HEK293 (cell line): ENCODE data around the gene MLLT6.
A peak's percentile ranks its signal among the peaks of the same experiment; 100 is the strongest.

Experiments used
- BCL11A ChIP-seq: fragments of 450-650 bp; formaldehyde crosslinking; IDR thresholded peaks from 2 replicates; pipeline ENCODE4 v1.5.1; 2016; ENCODE audit warnings: low read depth, missing biosample characterization, missing genetic modification characterization
- HOXC10 ChIP-seq: sonication (generic); formaldehyde crosslinking; IDR thresholded peaks from 2 replicates; pipeline ENCODE4 v1.8.1; 2023; ENCODE audit warnings: mild to moderate bottlenecking, missing genetic modification reagents
- KLF17 ChIP-seq: fragments of 450-650 bp; formaldehyde crosslinking; IDR thresholded peaks from 2 replicates; pipeline ENCODE4 v1.5.1; 2016; ENCODE audit warnings: missing biosample characterization, missing genetic modification characterization
- KLF7 ChIP-seq: fragments of 450-650 bp; formaldehyde crosslinking; IDR thresholded peaks from 2 replicates; pipeline ENCODE4 v1.5.1; 2016; ENCODE audit warnings: missing biosample characterization, missing genetic modification characterization, borderline replicate concordance
- MYNN ChIP-seq: fragments of 450-650 bp; formaldehyde crosslinking; IDR thresholded peaks from 2 replicates; pipeline ENCODE4 v1.5.1; 2016; ENCODE audit warnings: missing biosample characterization, missing genetic modification characterization, borderline replicate concordance
- MZF1 ChIP-seq: fragments of 450-650 bp; formaldehyde crosslinking; IDR thresholded peaks from 2 replicates; pipeline ENCODE4 v1.5.1; 2017; ENCODE audit warnings: missing biosample characterization, missing genetic modification characterization, borderline replicate concordance
- OVOL3 ChIP-seq: fragments of 450-650 bp; formaldehyde crosslinking; IDR thresholded peaks from 2 replicates; pipeline ENCODE4 v1.5.1; 2016; ENCODE audit warnings: missing biosample characterization, missing genetic modification characterization
- REPIN1 ChIP-seq: fragments of 450-650 bp; formaldehyde crosslinking; IDR thresholded peaks from 2 replicates; pipeline ENCODE4 v1.5.1; 2017; ENCODE audit warnings: missing biosample characterization, missing genetic modification characterization, low read depth
- SALL2 ChIP-seq: fragments of 450-650 bp; formaldehyde crosslinking; IDR thresholded peaks from 2 replicates; pipeline ENCODE4 v1.5.0; 2017; ENCODE audit warnings: missing biosample characterization, mild to moderate bottlenecking, missing genetic modification characterization, borderline replicate concordance
- ZBTB48 ChIP-seq: fragments of 450-650 bp; formaldehyde crosslinking; IDR thresholded peaks from 2 replicates; pipeline ENCODE4 v1.5.1; 2016; ENCODE audit warnings: missing biosample characterization, missing genetic modification characterization
- ZEB2 ChIP-seq: fragments of 450-650 bp; formaldehyde crosslinking; IDR thresholded peaks from 2 replicates; pipeline ENCODE4 v1.5.1; 2016; ENCODE audit warnings: missing biosample characterization, missing genetic modification characterization
- ZFHX2 ChIP-seq: fragments of 450-650 bp; formaldehyde crosslinking; conservative IDR thresholded peaks from 2 replicates; pipeline ENCODE4 v1.5.1; 2016; ENCODE audit warnings: missing biosample characterization, missing genetic modification characterization
- ZFP69B ChIP-seq: fragments of 450-650 bp; formaldehyde crosslinking; IDR thresholded peaks from 2 replicates; pipeline ENCODE4 v1.5.1; 2016; ENCODE audit warnings: missing biosample characterization, missing genetic modification characterization
- ZNF202 ChIP-seq: fragments of 450-650 bp; formaldehyde crosslinking; IDR thresholded peaks from 2 replicates; pipeline ENCODE4 v1.5.1; 2016; ENCODE audit warnings: missing biosample characterization, missing genetic modification characterization, borderline replicate concordance
- ZNF239 ChIP-seq: fragments of 450-650 bp; formaldehyde crosslinking; IDR thresholded peaks from 2 replicates; pipeline ENCODE4 v1.5.1; 2016; ENCODE audit warnings: missing biosample characterization, missing genetic modification characterization
- ZNF274 ChIP-seq, 2 experiments: fragments of 200-500 bp in 1 of 2; fragments of 450-650 bp in 1 of 2; sonication (Bioruptor generic) in 1 of 2; formaldehyde crosslinking in 1 of 2; IDR thresholded peaks; 2 replicates each; pipeline versions ENCODE4 v1.5.1 to v1.6.1; 2014 to 2016; ENCODE audit warnings: borderline replicate concordance in 1 of 2, inconsistent platforms in 1 of 2, low read length in 1 of 2, missing biosample characterization in 1 of 2, missing genetic modification characterization in 1 of 2
- ZNF292 ChIP-seq: fragments of 450-650 bp; formaldehyde crosslinking; IDR thresholded peaks from 2 replicates; pipeline ENCODE4 v1.5.1; 2016; ENCODE audit warnings: low read depth, missing biosample characterization, missing genetic modification characterization, borderline replicate concordance
- ZNF398 ChIP-seq: fragments of 450-650 bp; formaldehyde crosslinking; IDR thresholded peaks from 2 replicates; pipeline ENCODE4 v1.5.1; 2017; ENCODE audit warnings: missing biosample characterization, missing genetic modification characterization
- ZNF514 ChIP-seq: fragments of 450-650 bp; formaldehyde crosslinking; IDR thresholded peaks from 2 replicates; pipeline ENCODE4 v1.5.1; 2016; ENCODE audit warnings: missing biosample characterization, missing genetic modification characterization
- ZNF623 ChIP-seq: fragments of 450-650 bp; formaldehyde crosslinking; IDR thresholded peaks from 2 replicates; pipeline ENCODE4 v1.5.1; 2016; ENCODE audit warnings: missing biosample characterization, missing genetic modification characterization
- ZNF658 ChIP-seq: fragments of 450-650 bp; formaldehyde crosslinking; IDR thresholded peaks from 2 replicates; pipeline ENCODE4; 2016; ENCODE audit warnings: missing biosample characterization, missing genetic modification characterization
- ZNF670 ChIP-seq: fragments of 450-650 bp; formaldehyde crosslinking; IDR thresholded peaks from 2 replicates; pipeline ENCODE4 v1.5.1; 2016; ENCODE audit warnings: missing biosample characterization, missing genetic modification characterization, low read depth
- ZNF677 ChIP-seq: fragments of 450-650 bp; IDR thresholded peaks from 2 replicates; pipeline ENCODE4 v1.5.0; 2018; ENCODE audit warnings: missing biosample characterization, mild to moderate bottlenecking, missing genetic modification characterization, moderate library complexity
- ZNF707 ChIP-seq: fragments of 450-650 bp; formaldehyde crosslinking; IDR thresholded peaks from 2 replicates; pipeline ENCODE4 v1.5.1; 2016; ENCODE audit warnings: missing biosample characterization, missing genetic modification characterization
- ZNF776 ChIP-seq: fragments of 450-650 bp; formaldehyde crosslinking; IDR thresholded peaks from 2 replicates; pipeline ENCODE4 v1.5.0; 2017; ENCODE audit warnings: missing biosample characterization, missing genetic modification characterization, borderline replicate concordance
- ZNF843 ChIP-seq: fragments of 450-650 bp; formaldehyde crosslinking; IDR thresholded peaks from 2 replicates; pipeline ENCODE4 v1.5.1; 2016; ENCODE audit warnings: missing biosample characterization, missing genetic modification characterization
- ZSCAN16 ChIP-seq: fragments of 450-650 bp; formaldehyde crosslinking; IDR thresholded peaks from 2 replicates; pipeline ENCODE4 v1.5.1; 2016; ENCODE audit warnings: missing biosample characterization, missing genetic modification characterization
- TF ChIP-seq, protein P1 (sequence below): fragments of 450-650 bp; formaldehyde crosslinking; IDR thresholded peaks from 2 replicates; pipeline ENCODE4 v1.5.1; 2016; ENCODE audit warnings: missing biosample characterization, missing genetic modification characterization
- TF ChIP-seq, protein P2 (sequence below): fragments of 450-650 bp; formaldehyde crosslinking; IDR thresholded peaks from 2 replicates; pipeline ENCODE4 v1.5.1; 2016; ENCODE audit warnings: missing biosample characterization, missing genetic modification characterization
- TF ChIP-seq, protein P3 (sequence below): fragments of 450-650 bp; formaldehyde crosslinking; IDR thresholded peaks from 2 replicates; pipeline ENCODE4 v1.5.1; 2016; ENCODE audit warnings: missing biosample characterization, missing genetic modification characterization, borderline replicate concordance

The MLLT6 gene

GRCh38 chr17:38703742-38704605 is 1.1 kb upstream of the MLLT6 start (continued):
- TF ChIP-seq HOXC10 (CRISPR knock-in tag) (no peak), ZEB2 (tag by site-specific recombination) (peak; percentile 92), ZNF239 (tag by site-specific recombination) (no peak), ZNF274 (IDR thresholded peaks at IDR 0.05; ENCODE audit: low read length) (no peak), ZNF274 (tag by site-specific recombination; IDR thresholded peaks at IDR 0.05; ENCODE audit: borderline replicate concordance) (no peak), ZNF670 (tag by site-specific recombination) (no peak), KLF7 (no peak; the same call in 1 of the 2 replicates), ZNF776 (tag by site-specific recombination) (no peak), ZNF514 (no peak), ZNF658 (tag by site-specific recombination) (no peak), ZNF707 (tag by site-specific recombination) (no peak), ZNF202 (no peak), ZNF623 (tag by site-specific recombination) (peak; percentile 72), ZNF677 (tag by site-specific recombination) (no peak), MZF1 (tag by site-specific recombination) (peak; percentile 87), SALL2 (tag by site-specific recombination) (no peak), ZNF398 (tag by site-specific recombination) (peak; percentile 91), KLF17 (tag by site-specific recombination) (peak; percentile 81), ZBTB48 (tag by site-specific recombination) (peak; percentile 44), REPIN1 (tag by site-specific recombination) (no peak), ZNF843 (tag by site-specific recombination) (no peak), ZFHX2 (tag by site-specific recombination) (peak; percentile 90), ZFP69B (tag by site-specific recombination) (peak; percentile 97), OVOL3 (tag by site-specific recombination) (0 out of 2 replicates have a peak, but pooled peaks have one; percentile 15), ZSCAN16 (tag by site-specific recombination) (no peak), BCL11A (tag by site-specific recombination) (peak; percentile 84; the same call in 1 of the 2 replicates), MYNN (no peak), ZNF292 (tag by site-specific recombination) (no peak)
- TF ChIP-seq, protein P1, sequence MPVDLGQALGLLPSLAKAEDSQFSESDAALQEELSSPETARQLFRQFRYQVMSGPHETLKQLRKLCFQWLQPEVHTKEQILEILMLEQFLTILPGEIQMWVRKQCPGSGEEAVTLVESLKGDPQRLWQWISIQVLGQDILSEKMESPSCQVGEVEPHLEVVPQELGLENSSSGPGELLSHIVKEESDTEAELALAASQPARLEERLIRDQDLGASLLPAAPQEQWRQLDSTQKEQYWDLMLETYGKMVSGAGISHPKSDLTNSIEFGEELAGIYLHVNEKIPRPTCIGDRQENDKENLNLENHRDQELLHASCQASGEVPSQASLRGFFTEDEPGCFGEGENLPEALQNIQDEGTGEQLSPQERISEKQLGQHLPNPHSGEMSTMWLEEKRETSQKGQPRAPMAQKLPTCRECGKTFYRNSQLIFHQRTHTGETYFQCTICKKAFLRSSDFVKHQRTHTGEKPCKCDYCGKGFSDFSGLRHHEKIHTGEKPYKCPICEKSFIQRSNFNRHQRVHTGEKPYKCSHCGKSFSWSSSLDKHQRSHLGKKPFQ (tag by site-specific recombination) = no peak
- TF ChIP-seq, protein P2, sequence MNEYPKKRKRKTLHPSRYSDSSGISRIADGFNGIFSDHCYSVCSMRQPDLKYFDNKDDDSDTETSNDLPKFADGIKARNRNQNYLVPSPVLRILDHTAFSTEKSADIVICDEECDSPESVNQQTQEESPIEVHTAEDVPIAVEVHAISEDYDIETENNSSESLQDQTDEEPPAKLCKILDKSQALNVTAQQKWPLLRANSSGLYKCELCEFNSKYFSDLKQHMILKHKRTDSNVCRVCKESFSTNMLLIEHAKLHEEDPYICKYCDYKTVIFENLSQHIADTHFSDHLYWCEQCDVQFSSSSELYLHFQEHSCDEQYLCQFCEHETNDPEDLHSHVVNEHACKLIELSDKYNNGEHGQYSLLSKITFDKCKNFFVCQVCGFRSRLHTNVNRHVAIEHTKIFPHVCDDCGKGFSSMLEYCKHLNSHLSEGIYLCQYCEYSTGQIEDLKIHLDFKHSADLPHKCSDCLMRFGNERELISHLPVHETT (tag by site-specific recombination) = peak; percentile 26; the same call in 1 of the 2 replicates
- TF ChIP-seq, protein P3, sequence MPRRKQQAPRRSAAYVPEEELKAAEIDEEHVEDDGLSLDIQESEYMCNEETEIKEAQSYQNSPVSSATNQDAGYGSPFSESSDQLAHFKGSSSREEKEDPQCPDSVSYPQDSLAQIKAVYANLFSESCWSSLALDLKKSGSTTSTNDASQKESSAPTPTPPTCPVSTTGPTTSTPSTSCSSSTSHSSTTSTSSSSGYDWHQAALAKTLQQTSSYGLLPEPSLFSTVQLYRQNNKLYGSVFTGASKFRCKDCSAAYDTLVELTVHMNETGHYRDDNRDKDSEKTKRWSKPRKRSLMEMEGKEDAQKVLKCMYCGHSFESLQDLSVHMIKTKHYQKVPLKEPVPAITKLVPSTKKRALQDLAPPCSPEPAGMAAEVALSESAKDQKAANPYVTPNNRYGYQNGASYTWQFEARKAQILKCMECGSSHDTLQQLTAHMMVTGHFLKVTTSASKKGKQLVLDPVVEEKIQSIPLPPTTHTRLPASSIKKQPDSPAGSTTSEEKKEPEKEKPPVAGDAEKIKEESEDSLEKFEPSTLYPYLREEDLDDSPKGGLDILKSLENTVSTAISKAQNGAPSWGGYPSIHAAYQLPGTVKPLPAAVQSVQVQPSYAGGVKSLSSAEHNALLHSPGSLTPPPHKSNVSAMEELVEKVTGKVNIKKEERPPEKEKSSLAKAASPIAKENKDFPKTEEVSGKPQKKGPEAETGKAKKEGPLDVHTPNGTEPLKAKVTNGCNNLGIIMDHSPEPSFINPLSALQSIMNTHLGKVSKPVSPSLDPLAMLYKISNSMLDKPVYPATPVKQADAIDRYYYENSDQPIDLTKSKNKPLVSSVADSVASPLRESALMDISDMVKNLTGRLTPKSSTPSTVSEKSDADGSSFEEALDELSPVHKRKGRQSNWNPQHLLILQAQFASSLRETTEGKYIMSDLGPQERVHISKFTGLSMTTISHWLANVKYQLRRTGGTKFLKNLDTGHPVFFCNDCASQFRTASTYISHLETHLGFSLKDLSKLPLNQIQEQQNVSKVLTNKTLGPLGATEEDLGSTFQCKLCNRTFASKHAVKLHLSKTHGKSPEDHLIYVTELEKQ (tag by site-specific recombination) = no peak
